Progenitor cell of endocrine pancreas (in vitro differentiated cells): ENCODE results near the gene YWHAH. TPM values are rescaled to one million over a fixed set of nuclear protein-coding genes. Genes with fewer than 3 reads are reported as not detected.

Experiments
- DNase-seq: peaks from one replicate; pipeline ENCODE4 v3.0.0; 2021; ENCODE audit warnings: low spot score; ENCODE audit not compliant: unreplicated experiment
- H3K27ac Mint-ChIP-seq: 2 replicates; pipeline ENCODE4 v1.8.0; 2021; ENCODE audit warnings: mild to moderate bottlenecking, moderate library complexity, mixed read lengths
- H3K27me3 Mint-ChIP-seq: 2 replicates; pipeline ENCODE4 v1.8.0; 2021; ENCODE audit warnings: mixed read lengths
- H3K36me3 Mint-ChIP-seq: 2 replicates; pipeline ENCODE4 v1.8.0; 2022; ENCODE audit warnings: mixed read lengths; ENCODE audit not compliant: insufficient read depth
- H3K4me1 Mint-ChIP-seq: 2 replicates; pipeline ENCODE4 v1.8.0; 2021; ENCODE audit warnings: low read depth, mixed read lengths
- H3K4me3 Mint-ChIP-seq: 2 replicates; pipeline ENCODE4 v1.8.0; 2021; ENCODE audit warnings: low read depth, mild to moderate bottlenecking, moderate library complexity, mixed read lengths
- H3K9me3 Mint-ChIP-seq: 2 replicates; pipeline ENCODE4 v1.8.0; 2021; ENCODE audit warnings: low read depth, mixed read lengths
- total RNA-seq: library from RNA; stranded (reverse); gene quantifications from 2 replicates; pipeline ENCODE4 v1.2.1, GENCODE V29; 2021
- TF ChIP-seq, protein P1 (sequence below): fragments of 200-600 bp; sonication (generic); IDR thresholded peaks from one replicate; pipeline ENCODE4 v1.5.0; 2021; ENCODE audit warnings: antibody characterized with exemption, mild to moderate bottlenecking; ENCODE audit not compliant: unreplicated experiment

YWHAH gene
- total RNA-seq, 1 donor from 2014 or later = 111 TPM

DNA sequence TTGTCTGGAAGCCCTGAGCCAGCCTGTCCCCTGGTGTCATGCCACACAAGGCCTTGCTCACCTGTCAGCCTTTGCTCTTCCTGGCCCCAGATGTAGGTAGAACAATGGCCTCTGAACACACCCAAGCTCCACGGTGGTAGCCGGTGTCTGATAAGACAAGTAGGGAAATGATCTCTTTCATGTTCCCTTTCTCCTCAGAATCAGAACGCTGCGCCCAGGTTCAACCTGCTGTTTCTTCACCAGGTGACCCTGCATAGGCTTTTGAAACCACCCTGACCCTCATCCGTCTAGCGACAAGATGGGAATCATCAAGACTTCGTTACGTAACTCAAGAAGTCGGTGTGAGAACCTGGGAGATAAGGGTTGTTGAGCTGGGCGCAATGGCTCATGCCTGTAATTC lies 28.7 kb upstream of the YWHAH start:
- TF ChIP-seq, protein P1, sequence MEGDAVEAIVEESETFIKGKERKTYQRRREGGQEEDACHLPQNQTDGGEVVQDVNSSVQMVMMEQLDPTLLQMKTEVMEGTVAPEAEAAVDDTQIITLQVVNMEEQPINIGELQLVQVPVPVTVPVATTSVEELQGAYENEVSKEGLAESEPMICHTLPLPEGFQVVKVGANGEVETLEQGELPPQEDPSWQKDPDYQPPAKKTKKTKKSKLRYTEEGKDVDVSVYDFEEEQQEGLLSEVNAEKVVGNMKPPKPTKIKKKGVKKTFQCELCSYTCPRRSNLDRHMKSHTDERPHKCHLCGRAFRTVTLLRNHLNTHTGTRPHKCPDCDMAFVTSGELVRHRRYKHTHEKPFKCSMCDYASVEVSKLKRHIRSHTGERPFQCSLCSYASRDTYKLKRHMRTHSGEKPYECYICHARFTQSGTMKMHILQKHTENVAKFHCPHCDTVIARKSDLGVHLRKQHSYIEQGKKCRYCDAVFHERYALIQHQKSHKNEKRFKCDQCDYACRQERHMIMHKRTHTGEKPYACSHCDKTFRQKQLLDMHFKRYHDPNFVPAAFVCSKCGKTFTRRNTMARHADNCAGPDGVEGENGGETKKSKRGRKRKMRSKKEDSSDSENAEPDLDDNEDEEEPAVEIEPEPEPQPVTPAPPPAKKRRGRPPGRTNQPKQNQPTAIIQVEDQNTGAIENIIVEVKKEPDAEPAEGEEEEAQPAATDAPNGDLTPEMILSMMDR = no peak
- DNase-seq = no peak
- H3K36me3 Mint-ChIP-seq = peaks cover 1% of the 10 kb centered on the region
- peaks cover 7% of the 10 kb centered on the region for H3K4me1 Mint-ChIP-seq
- no peaks in the 10 kb centered on the region for H3K9me3 Mint-ChIP-seq
- no peak overlapping the region for H3K27ac Mint-ChIP-seq
- H3K4me3 Mint-ChIP-seq = no peak overlapping the region
- H3K27me3 Mint-ChIP-seq = no peaks in the 10 kb centered on the region

DNA sequence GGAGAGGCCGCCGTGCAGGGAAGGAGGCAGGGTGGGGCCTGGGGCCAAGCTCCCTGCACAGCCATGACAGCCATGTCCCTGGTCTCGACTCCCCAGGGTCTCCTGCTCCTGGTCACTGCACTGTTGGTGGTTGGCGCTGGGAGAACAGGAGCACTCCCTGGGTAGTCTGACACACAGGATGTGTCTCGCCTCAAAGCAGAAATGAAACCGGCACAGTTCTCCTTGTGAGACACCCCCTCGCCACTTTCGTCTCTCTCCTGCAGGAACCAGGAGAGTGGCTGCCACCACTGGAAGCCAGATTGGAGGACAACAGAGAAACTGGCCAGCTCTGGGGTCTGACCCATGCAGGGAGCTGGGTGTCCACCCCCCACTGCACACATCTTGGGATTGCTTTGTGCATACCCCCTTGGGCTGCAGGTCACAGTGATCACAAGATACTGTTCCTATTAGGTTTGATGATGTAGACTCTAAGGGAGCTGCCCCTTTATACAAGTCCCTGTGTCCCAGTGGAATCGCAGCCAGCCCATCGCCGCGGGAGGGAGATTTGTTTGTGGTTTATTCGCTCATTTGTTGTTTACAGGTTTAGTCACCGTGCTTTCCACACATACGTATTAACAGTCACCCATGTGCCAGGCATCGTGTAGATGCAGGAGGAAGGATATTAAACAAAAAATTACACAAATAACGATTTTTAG lies 27.0 kb upstream of the YWHAH start:
- DNase-seq = no peak
- Mint-ChIP-seq H3K4me1 (no peaks in the 10 kb centered on the region), H3K27me3 (no peaks in the 10 kb centered on the region), H3K36me3 (peaks cover 1% of the 10 kb centered on the region), H3K27ac (no peak overlapping the region), H3K4me3 (no peak overlapping the region), H3K9me3 (no peaks in the 10 kb centered on the region)
- TF ChIP-seq, protein P1 = no peak

DNA sequence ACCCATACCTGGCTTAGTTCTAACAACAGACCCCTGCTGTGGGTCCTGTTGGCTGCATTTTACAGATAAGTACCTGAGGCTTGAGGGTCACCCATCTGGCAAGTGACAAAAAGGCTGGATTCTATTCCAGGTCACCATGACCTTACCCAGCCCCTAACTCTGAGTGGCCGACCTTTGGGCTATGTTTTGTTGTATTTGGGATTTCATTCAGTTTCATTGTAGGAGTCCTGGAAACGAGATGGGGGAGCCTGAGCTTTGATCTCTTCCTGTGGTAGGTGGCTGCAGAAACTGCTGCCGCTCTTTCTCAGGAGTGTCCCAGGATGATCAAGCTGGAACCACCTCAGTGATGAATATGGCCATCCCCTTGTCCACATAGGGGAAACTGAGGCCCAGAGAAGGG lies 24.6 kb upstream of the YWHAH start:
- no peaks in the 10 kb centered on the region for H3K27me3 Mint-ChIP-seq
- no peak overlapping the region for H3K27ac Mint-ChIP-seq
- H3K4me3 Mint-ChIP-seq = no peak overlapping the region
- no peaks in the 10 kb centered on the region for H3K9me3 Mint-ChIP-seq
- DNase-seq = no peak
- peaks cover 4% of the 10 kb centered on the region for H3K4me1 Mint-ChIP-seq
- no peaks in the 10 kb centered on the region for H3K36me3 Mint-ChIP-seq
- TF ChIP-seq, protein P1 = no peak

GRCh38 chr22:31920306-31920705 lies 24.0 kb upstream of the YWHAH start:
- Mint-ChIP-seq H3K27ac (no peak overlapping the region), H3K4me1 (peaks cover 4% of the 10 kb centered on the region), H3K36me3 (no peaks in the 10 kb centered on the region)

GRCh38 chr22:31921106-31921505 lies 23.2 kb upstream of the YWHAH start:
- no peaks in the 10 kb centered on the region for H3K36me3 Mint-ChIP-seq
- no peak for DNase-seq
- H3K27ac Mint-ChIP-seq = no peak overlapping the region
- H3K4me1 Mint-ChIP-seq = peaks cover 4% of the 10 kb centered on the region
- TF ChIP-seq, protein P1 = no peak
- peaks cover 4% of the 10 kb centered on the region for H3K9me3 Mint-ChIP-seq
- peaks cover 3% of the 10 kb centered on the region for H3K27me3 Mint-ChIP-seq
- H3K4me3 Mint-ChIP-seq = no peak overlapping the region

More at GRCh38 chr22:31920306-31920705, 24.0 kb upstream of the YWHAH start:
- Mint-ChIP-seq H3K9me3 (peaks cover 4% of the 10 kb centered on the region), H3K4me3 (no peak overlapping the region), H3K27me3 (peaks cover 3% of the 10 kb centered on the region)
- DNase-seq = no peak
- TF ChIP-seq, protein P1 = no peak
